Measurements from ENCODE around the gene UBE2Q2. TPM values are rescaled to one million over a fixed set of nuclear protein-coding genes. Genes with fewer than 3 reads are reported as not detected.

Gene UBE2Q2
- total RNA-seq, 1 donor: 58.6 TPM

DNA sequence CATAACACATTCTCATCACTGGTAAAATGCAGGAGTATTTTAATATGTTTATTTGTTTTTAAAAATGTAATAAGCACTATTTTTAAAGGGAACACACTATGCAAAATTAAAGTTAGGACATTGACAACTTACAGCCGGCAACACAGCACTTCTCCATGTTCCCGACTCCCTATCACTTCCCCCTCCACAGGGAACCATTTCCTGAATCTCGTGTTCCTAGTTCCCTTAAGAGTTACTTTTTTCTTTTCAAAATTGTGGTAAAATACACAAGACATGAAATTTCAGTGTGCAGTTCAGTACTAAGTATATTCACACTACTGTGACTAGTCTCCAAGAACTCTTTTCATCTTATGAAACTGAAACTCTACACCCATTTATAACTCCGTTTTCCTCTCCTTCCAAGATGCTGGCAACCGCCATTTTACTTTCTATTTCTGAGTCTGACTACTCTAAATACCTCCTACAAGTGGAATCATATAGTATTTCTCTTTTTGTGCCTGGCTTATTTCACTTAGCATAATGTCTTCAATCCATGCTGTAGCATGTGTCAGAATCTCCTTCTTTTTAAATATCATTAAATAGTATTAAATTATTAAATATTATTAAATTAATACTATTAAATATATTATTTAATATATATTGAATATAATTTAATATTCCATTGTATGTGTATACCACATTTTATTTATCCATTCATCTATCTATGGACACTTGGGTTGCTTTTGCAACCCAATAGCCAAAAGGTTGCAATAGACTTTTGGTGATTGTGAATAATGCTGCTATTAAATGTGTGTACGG is 25.9 kb upstream of the UBE2Q2 start:
- DNase-seq (ENCODE audit: low read depth): peak; percentile 57
- peak overlapping the region; percentile 36 for H3K4me3 ChIP-seq (ENCODE audit: low read depth, low read length)
- no peak for TF ChIP-seq CTCF (IDR thresholded peaks at IDR 0.05; ENCODE audit: insufficient read depth, low read length)

DNA sequence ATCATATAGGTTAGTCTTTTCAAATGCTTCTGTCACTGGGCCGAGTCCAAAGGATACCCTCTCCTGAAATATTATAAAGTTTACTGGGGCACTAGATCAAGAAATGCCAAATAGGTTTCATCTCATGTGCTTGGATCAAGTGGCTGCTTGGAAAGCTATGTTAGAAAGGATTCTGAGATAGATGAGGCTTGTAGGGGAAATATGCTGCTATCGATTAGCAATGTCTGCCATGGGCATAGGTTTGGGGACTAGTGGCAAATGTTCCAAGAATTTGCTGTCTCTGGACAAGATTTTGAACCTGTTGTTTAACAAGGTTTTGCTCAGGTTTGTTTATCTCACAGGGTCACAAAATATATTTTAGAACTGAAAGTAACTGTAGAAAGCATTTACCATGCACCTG is 23.0 kb upstream of the UBE2Q2 start:
- DNase-seq (ENCODE audit: low read depth): no peak
- no peak for TF ChIP-seq CTCF (IDR thresholded peaks at IDR 0.05; ENCODE audit: insufficient read depth, low read length)
- H3K4me3 ChIP-seq (ENCODE audit: low read depth, low read length): no peak overlapping the region

DNA sequence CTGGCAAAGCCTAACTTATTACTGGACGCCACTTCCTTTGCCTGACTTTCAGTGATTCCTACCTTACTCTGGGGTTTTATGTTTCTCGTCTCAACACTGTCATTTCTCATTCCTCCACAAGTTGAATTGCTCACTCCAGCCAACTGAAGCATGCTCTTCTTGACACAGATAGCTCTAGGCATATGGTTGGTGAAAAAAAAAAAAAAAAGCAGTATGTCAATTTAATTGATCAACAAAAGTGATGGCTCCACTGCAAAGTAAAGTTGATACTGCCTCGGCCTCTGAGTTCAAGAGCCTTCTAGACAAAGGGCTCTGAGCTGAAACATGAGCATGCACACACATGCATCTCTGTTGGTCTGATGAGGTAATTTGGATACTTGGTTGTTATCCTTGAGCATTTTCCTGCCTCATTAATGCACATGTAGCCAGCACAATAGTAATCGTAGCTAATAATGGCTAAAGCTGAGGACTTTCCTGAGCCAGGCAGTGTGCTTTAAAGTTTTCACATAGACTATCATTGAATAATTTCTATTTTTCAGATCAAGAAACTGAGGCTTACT is 21.4 kb upstream of the UBE2Q2 start:
- no peak for TF ChIP-seq CTCF (IDR thresholded peaks at IDR 0.05; ENCODE audit: insufficient read depth, low read length)
- DNase-seq (ENCODE audit: low read depth): no peak
- no peak overlapping the region for H3K4me3 ChIP-seq (ENCODE audit: low read depth, low read length)

- no peak for TF ChIP-seq CTCF (IDR thresholded peaks at IDR 0.05; ENCODE audit: insufficient read depth, low read length)
- no peak for DNase-seq (ENCODE audit: low read depth)
- no peak overlapping the region for H3K4me3 ChIP-seq (ENCODE audit: low read depth, low read length)
These were observed 20.5 kb upstream of the UBE2Q2 start for GRCh38 chr15:75822685-75823278.

DNA sequence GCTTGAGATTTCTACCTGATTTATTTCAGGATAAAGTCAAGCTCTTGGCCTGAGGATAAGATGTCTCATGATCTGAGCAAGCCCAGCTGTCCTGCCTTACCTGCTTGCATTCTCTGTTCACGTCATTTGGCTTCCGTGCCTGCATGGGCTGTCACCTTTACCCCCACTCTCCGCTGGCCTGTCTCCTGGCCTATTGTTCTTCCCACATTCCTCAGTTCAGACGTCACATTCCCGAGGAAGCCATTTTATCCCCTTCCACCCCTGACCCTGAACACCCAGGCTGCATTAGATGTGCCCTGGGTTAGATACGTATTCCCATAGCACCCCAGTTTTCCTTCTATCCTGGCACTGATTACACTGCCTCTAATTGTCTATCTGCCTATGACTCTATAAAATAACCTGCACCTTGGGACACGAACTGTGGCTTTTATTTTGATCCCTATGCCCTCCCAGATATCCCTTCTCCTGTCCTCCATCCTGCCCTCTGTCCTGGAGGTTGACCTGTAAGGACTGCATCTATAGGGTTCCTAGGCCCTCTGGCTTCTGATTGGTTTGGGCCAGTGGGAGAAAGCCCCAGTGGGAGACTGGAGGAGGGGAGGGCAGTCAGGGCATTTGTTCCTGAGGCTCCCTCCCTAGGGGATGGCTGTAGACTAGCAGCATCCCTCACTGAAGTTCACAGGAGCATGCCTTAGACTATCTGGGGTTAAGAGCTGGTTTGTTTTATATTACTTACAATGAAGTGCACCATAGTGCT is 19.2 kb upstream of the UBE2Q2 start:
- TF ChIP-seq CTCF (IDR thresholded peaks at IDR 0.05; ENCODE audit: insufficient read depth, low read length): no peak
- no peak for DNase-seq (ENCODE audit: low read depth)
- no peak overlapping the region for H3K4me3 ChIP-seq (ENCODE audit: low read depth, low read length)

GRCh38 chr15:75827691-75828090 is 15.6 kb upstream of the UBE2Q2 start:
- no peak for DNase-seq (ENCODE audit: low read depth)
- TF ChIP-seq CTCF (IDR thresholded peaks at IDR 0.05; ENCODE audit: insufficient read depth, low read length): no peak
- H3K4me3 ChIP-seq (ENCODE audit: low read depth, low read length): no peak overlapping the region

All from fibroblast of the aortic adventitia (primary cell).